ENCODE results near the gene ATP2B1.

The ATP2B1 gene

GRCh38 chr12:89709995-89710872 is 1.6 kb upstream of the ATP2B1 start:
- H3K36me3 ChIP-seq, result peaks cover 15% of the 10 kb centered on the region
- peaks cover 5% of the 10 kb centered on the region for H3K9me3 ChIP-seq (ENCODE audit: severe bottlenecking)
- H3K27ac ChIP-seq, result peak overlapping the region; percentile 97
- no peaks in the 10 kb centered on the region for H3K27me3 ChIP-seq (ENCODE audit: insufficient read depth, low read depth, severe bottlenecking)
- no peak for TF ChIP-seq CTCF (IDR thresholded peaks at IDR 0.05; ENCODE audit: low read depth, low read length)
- peak; percentile 67 for DNase-seq
- H3K4me3 ChIP-seq (ENCODE audit: low read depth, low read length), result peak overlapping the region; percentile 95

GRCh38 chr12:89709157-89709994 is 738 bp upstream of the ATP2B1 start:
- H3K36me3 ChIP-seq, result peaks cover 15% of the 10 kb centered on the region
- peak overlapping the region; percentile 97 for H3K27ac ChIP-seq
- no peak for TF ChIP-seq CTCF (IDR thresholded peaks at IDR 0.05; ENCODE audit: low read depth, low read length)
- no peaks in the 10 kb centered on the region for H3K9me3 ChIP-seq (ENCODE audit: severe bottlenecking)
- no peaks in the 10 kb centered on the region for H3K27me3 ChIP-seq (ENCODE audit: insufficient read depth, low read depth, severe bottlenecking)
- peak overlapping the region; percentile 95 for H3K4me3 ChIP-seq (ENCODE audit: low read depth, low read length)
- peak; percentile 99 for DNase-seq

GRCh38 chr12:89707703-89708564 is 704 bp downstream of the ATP2B1 start:
- peaks cover 15% of the 10 kb centered on the region for H3K36me3 ChIP-seq
- H3K4me3 ChIP-seq (ENCODE audit: low read depth, low read length), result peak overlapping the region; percentile 74
- no peaks in the 10 kb centered on the region for H3K9me3 ChIP-seq (ENCODE audit: severe bottlenecking)
- no peaks in the 10 kb centered on the region for H3K27me3 ChIP-seq (ENCODE audit: insufficient read depth, low read depth, severe bottlenecking)
- peak overlapping the region; percentile 97 for H3K27ac ChIP-seq
- no peak for TF ChIP-seq CTCF (IDR thresholded peaks at IDR 0.05; ENCODE audit: low read depth, low read length)
- DNase-seq, result peak; percentile 56

GRCh38 chr12:89706986-89707702 is 1.5 kb downstream of the ATP2B1 start:
- Histone ChIP-seq H3K27me3 (ENCODE audit: insufficient read depth, low read depth, severe bottlenecking) (no peaks in the 10 kb centered on the region), H3K36me3 (peaks cover 15% of the 10 kb centered on the region), H3K4me3 (ENCODE audit: low read depth, low read length) (peak overlapping the region; percentile 74), H3K27ac (peak overlapping the region; percentile 97), H3K9me3 (ENCODE audit: severe bottlenecking) (no peaks in the 10 kb centered on the region)
- TF ChIP-seq CTCF (IDR thresholded peaks at IDR 0.05; ENCODE audit: low read depth, low read length), result no peak
- DNase-seq, result peak; percentile 39

- H3K9me3 ChIP-seq (ENCODE audit: severe bottlenecking), result no peaks in the 10 kb centered on the region
- DNase-seq, result no peak
- no peaks in the 10 kb centered on the region for H3K27me3 ChIP-seq (ENCODE audit: insufficient read depth, low read depth, severe bottlenecking)
- H3K4me3 ChIP-seq (ENCODE audit: low read depth, low read length), result peak overlapping the region; percentile 74
- H3K27ac ChIP-seq, result peak overlapping the region; percentile 97
- no peak for TF ChIP-seq CTCF (IDR thresholded peaks at IDR 0.05; ENCODE audit: low read depth, low read length)
- peaks cover 15% of the 10 kb centered on the region for H3K36me3 ChIP-seq
Observed at GRCh38 chr12:89706551-89706950, 2.1 kb downstream of the ATP2B1 start.

Measured in WERI-Rb-1 (cell line).